Measurements from ENCODE around the gene C6orf136.
"Not testable (repeated sequence)": the region's sequence is repeated elsewhere in the genome, so short reads cannot be mapped to it uniquely, and the experiment has no call there.

Gene C6orf136

DNA sequence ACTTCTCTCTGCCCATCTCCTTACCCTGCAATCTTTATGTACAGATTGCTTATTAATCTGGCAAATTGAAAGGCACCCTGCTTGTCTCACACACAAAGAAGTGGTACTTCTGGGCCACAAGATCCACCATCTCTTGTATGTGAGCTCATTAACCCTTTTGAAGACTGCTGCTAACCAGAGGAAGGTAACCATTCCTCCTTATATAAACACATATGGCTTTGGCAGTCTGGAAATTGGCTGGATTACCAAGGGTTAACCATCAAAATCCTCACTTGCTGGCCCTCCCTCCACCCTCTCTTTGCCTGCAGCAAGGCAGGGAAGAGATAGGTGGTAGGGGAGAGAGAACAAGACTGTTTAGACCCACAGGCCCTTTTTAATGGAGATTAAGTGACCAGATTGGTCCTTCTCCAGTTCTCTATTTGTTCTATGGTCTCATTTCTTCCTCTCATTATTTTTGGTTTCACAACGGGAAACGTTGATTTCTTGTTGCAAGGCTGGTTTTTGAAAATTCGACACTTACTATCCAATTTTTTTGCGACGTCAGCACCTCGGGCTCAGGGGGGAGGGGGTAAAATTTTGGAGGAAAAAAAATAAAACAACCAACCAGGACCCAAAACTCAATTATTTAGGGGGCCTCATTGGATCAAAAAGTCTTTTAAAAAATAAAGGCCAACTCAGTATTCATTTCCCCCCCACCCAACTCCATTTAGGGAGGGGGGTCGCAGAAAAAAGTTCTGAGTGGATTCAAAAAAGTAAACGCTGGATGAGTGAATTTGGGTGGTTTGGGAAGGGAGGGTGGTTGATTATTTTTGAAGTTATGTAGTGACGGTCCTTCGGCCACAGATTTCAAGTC lies 30.7 kb upstream of the C6orf136 start:
- DNase-seq, result peak; percentile 39

DNA sequence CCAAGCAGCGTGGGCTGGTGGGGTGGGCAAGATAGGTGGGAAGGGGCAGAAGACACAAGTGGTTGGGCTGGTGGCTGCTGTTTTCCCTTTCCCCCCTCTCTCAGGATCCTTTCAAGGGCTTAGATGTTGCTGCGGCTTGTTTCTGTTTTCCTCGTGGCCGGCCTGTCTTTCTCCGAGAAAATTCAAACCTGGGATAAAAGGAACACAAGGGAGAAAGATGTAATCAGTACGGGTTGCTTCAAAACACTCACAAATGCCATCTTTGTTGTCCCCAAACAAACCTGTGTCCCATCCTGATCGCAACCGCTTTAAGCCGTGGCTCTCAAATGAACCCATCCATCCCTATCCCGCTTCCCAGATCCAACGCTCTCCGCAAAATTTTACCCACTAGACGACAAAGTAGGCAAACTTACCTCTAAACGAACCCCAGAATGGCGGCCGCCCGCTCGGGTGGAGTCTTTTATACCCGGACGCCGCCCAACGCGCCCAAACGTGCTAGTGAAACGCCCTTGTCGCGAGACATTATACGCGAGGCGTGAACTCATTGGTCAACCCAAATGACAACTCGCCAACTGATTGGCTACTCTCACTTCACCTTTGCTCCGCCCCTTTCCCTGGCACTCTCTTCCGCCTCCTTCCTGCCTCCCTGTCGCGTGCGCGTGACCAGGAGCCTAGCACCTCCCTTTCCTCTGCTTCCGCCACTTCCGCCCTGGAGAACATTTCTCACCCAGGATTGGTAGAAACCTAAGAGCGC lies 29.9 kb upstream of the C6orf136 start, which contains the start of gene PPP1R10:
TSS of gene PPP1R10 (minus strand) at position 433 of the 754 bp plus-strand sequence. CDS start 7,299 bp downstream, outside the sequence.
- DNase-seq, result peak; percentile 99

GRCh38 chr6:30617565-30618269 lies 29.2 kb upstream of the C6orf136 start, which contains the start of gene MRPS18B:
MRPS18B (plus strand) TSS chr6:30617840; CDS start chr6:30617866, 26 bp downstream.
- peak; percentile 94 for DNase-seq

DNA sequence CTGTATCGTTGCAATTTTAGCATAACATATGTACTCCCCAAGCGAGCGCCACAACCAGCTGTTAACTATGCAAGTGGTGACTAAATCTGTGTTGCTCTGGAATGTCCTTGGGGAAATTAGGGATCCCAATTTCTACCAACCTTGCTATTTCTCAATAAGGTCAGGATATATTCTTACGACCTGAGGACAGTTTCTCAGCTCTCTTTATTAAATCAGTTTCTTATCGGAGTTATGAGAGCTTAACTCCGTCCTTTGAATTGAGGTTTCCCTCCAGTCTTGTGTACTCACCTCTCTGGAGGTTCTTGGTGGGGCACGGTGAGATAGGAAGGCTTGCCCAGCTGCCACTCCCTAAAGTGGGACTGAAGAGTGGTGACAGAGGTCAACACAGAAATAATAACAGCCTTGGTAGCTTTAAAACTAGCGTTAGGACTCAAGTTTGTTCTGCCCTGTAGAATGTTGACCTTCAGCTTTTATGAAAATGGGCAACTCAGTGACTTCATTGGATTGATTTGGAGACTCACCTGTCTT lies 28.6 kb upstream of the C6orf136 start:
- DNase-seq, result no peak

DNA sequence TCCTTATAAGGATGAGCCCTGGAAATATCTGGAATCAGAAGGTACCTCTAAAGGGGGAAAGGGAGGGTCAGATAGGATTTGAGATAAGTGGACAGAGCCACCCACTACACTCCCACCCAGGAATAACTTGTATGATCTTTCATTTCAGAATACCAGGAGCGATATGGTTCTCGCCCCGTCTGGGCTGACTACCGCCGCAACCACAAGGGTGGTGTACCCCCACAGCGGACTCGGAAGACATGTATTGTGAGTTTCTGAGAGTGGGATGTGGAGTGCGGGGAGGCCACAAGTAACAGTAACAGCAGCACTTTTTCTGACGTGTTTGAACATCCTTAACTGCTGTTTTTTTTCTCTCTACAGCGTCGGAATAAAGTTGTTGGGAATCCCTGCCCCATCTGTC lies 27.4 kb upstream of the C6orf136 start:
- DNase-seq, result no peak

GRCh38 chr6:30625511-30625910 lies 21.4 kb upstream of the C6orf136 start:
- DNase-seq, result no peak

DNA sequence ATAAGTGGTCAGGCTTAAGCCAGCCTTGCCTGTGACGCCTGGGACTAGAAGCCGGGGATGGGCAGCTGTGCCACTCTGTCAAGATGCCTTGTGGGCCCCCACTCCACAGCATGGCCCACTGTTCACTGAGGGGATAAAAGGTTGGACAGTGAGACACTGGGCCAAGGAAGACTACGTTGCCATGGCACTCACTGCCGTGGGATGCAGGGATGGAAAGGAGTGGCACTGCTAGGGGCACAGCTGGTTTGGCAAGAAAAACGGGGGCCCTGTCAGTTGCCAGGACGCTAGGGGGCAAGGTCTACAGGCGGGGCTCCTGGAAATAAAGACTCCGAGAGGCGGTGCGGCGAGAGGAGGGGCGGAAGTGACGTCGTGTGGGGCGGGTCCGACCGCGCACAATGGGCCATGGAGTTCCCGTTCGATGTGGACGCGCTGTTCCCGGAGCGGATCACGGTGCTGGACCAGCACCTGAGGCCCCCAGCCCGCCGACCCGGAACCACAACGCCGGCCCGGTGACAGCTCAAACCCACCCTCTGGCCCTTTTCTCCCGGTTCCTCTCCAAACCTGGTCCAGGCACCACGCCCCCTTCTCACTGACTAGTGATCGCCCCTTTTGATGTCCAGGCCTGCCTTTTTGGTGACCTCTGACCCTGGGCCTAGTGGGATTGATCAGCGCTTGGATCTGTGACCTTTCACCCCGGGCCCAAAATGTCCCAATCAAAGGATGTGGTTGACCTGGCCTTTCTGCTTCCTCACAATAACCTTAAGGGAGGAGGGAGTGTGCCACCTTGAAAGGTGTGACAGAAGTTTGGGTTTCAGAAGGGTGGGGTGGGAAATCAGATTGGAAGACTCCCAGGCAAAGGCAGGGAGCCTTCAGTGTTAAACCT lies 20.2 kb upstream of the C6orf136 start, which contains the start of gene ATAT1:
TSS of gene ATAT1 (plus strand) at position 391 of the 883 bp plus-strand sequence.
- peak; percentile 82 for DNase-seq

DNA sequence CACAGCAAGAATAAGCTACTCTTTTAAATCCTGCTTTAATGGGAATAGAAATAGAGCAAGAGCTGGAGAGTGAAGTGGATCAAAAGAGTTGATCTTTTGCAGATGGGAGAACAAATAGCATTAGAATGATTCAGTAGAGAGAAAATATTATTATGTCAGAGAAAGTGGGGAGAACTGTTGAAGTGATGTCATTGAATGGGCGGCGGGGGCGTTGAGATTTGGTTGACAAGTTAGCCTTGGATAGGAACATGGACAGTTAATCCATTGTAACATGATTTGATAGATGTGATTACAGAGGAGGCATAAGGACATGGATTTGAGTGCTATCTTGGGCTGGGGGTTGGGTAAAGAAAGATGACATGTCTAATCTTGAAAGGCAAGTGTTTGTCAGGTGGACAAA lies 11.1 kb upstream of the C6orf136 start:
- DNase-seq, result no peak

GRCh38 chr6:30640481-30640880 lies 6.5 kb upstream of the C6orf136 start:
- no peak for DNase-seq

DNA sequence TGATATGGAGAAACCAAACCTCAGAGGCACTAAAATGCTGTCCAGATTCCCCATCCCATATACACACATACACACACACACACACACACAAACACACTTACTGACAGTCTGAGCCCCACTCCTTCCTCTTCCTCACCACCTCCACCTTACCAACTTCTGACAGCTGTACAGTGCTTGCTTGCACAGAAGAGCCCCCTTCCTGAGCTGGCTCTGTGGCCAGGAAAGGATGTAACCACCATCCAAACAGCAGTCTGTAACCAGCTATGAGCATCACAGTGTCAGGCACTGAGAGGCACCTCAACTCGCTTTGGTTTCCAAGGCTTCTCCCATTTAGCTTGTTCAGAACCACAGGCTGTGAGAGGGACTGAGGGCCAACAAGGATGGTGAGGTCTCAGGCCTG lies 5.9 kb upstream of the C6orf136 start:
- no peak for DNase-seq

DNA sequence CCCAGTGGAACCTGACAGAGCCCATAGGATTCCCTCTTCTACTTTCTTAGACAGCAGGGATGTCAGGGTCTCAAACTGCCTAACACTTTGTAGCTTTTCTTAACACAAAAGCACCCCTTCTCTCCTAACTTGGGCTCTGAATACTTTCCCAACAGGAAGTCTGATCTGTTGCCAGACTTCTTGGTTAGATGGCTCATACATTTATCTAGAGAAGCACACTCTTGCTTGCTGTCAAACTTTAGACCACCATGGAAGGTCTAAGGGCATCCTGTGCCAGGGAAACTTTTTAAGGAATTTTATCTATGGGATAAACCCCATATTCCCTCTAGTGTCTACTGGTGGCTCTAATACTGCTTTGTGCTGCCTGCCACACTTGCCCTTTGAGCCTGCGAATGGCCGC lies 3.3 kb upstream of the C6orf136 start:
- DNase-seq, result no peak

GRCh38 chr6:30644769-30645168 lies 2.2 kb upstream of the C6orf136 start:
- DNase-seq, result no peak

- DNase-seq, result no peak
These were observed 944 bp upstream of the C6orf136 start for GRCh38 chr6:30645989-30646388.

GRCh38 chr6:30647242-30648116 lies 546 bp downstream of the C6orf136 start:
- peak; percentile 84 for DNase-seq

DNA sequence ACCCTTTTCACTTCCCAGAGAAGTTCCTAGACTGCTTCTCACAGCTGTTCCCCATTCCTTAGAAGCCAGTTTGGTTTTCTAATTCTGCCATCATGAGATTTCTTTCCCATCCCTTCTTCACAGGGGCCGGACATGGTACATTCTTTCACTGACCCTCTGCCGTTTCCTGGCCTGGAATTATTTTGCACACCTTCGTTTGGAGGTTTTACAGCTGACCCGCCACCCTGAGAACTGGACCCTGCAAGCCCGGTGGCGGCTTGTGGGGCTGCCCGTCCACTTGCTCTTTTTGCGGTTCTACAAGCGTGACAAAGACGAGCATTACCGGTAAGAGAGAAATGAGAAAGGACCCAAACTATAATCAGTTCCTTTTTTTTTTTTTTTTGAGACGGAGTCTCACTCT lies 4.2 kb downstream of the C6orf136 start:
- DNase-seq, result no peak

DNA sequence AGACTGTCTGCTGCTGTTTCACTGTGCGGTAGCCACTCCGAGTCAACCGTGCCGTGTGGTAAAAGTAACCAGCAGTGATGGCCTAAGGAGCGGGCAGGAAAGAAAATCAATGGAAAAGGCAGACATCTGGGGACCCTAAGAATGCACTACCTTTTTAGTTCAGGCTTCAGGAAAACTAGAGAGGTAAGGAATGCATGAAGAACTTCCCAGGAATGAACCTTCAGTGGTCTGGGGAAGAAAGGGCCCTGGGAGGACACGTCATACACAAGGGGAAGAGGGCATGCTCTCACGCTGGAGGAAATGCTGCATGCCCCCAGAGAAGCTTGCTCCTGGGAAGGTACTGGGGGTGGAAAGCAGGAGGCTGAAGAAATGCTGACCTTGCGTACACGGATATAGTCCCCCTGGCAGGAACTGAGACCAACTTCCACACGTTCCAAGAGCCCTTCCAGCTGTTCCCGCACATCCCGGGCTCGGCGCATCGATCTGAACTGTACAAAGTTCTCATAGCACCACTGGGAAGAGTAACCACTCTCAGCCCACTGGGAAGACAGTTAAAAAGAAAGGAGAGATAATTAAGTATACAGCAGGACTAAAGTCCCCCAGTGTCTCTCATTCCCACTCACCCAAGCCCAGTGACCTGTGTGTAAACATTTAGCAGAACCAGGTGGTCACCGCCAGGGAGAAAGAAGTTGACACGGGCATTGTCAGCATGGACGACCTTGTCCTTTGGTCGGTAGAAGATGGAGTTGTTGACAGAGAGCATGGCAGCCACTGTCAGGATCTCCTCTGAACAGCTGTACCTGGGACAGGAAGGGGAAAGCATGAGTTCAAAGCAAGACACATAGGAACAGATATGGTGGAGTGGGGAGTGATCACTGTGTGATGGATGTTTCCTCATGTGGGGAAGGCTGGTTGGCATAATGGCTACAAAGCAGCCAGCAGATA lies 8.1 kb downstream of the C6orf136 start:
- DNase-seq, result no peak

DNA sequence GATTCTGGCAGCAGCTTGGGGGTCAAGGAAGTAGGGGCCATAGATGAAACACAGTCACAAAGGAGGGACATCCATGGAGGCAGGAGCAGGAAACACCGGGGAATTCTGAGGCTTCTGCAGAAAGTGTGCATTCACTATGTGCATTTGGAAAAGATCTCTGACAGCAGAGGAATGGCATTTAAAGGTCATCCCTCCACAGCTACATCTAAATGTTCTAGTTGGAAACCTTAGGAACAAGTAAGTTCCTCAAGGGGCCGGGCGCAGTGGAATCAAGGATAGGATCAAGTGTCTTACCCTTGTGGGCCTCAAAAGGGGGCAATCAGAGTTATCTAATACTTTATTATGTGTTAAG lies 8.8 kb downstream of the C6orf136 start:
- no peak for DNase-seq

DNA sequence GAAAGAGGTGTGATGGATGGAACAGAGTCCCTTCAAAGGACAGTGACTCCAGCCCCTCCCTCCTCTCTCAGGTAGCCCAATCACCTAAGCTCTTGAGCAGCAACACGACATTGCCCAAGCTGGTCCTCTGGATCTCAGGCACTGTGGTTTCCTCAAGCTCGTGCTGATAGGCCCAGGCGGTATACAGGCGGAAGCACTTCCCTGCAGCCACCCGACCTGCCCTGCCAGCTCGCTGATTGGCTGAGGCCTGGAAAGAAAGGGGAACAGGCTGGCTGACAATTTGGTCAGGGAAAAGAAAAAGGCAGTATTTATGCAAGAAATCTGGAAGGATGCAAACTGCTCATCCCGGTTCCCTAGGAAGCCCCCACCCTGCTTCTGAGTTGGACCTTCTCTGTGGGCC lies 9.6 kb downstream of the C6orf136 start:
- no peak for DNase-seq

DNA sequence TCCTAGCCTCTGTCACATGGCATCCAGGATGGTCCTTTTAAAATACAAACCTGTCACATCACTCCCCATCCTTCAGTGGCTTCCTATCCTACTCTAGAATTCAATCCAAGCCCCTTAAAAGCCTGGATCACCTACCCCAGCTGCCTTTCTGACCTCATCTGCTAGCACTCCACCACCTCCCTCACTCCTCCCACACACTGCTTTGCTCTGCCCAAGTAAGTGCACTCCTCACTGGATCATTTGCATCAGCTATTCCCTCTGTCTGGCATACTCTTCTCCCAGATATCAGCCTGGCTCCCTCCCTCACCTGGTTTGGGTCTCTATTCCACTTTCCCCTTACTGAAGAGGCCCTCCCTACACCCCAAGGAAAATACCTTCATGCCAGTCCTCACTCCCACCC lies 10.5 kb downstream of the C6orf136 start:
- no peak for DNase-seq

DNA sequence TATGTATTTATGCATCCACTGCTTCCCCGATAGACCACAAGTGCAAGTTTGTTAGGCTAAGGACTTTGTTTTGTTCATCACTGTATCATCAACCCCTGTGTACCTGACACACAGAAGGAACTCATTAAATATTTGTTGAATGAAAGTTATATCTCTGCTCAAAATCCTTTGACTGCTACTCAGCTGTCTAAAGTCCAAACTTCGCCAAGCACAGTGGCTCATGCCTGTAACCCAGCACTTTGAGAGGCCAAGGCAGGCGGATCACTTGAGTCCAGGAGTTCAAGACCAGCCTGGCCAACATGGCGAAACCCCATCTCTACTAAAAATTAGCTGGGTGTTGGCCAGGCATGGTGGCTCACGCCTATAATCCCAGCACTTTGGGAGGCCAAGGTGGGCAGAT lies 11.0 kb downstream of the C6orf136 start:
- DNase-seq, result not testable (repeated sequence)

All from NCI-H2171 (cell line).